Measurements from ENCODE around the gene ZSWIM8. TPM values are rescaled to one million over a fixed set of nuclear protein-coding genes. Genes with fewer than 3 reads are reported as not detected.
"Not testable (repeated sequence)": the region's sequence is repeated elsewhere in the genome, so short reads cannot be mapped to it uniquely, and the experiment has no call there.

ZSWIM8 gene
- total RNA-seq, 1 donor, result 30.7 TPM

DNA sequence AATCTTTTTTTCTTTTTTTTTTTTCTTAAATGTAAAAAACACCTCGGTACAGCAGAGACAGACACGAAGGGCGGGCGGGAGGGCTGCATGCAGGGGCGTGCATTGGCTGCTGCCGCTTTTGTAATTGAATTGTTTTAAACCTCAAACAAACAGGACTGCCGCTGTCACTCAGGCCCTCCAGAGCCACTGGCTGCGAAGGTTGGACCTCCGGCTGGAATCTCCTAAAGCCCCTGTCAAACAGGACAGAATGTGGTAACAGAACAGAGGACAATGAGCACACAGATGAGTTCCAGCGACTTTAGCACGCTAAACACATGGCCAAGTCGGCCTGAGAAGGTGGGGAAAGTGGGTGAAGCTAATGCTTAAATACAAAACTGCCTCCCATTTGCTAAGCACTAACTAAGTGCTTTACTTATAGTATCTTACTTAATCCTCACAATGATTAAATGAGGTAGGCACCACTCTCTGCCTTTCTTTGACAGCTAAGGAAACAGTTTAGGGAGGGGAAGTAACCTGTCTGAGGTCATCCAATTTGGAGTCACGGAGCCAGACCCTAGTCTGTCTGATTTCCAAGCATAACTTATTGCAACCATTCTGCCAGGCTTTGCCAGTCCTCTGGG, 29.0 kb downstream of the ZSWIM8 start:
- H3K4me1 ChIP-seq (ENCODE audit: insufficient read depth, low read length), result peaks cover 63% of the 10 kb centered on the region
- H3K9me3 ChIP-seq (ENCODE audit: low read depth, low read length), result no peaks in the 10 kb centered on the region
- no peaks in the 10 kb centered on the region for H3K27me3 ChIP-seq (ENCODE audit: insufficient read depth, low read length)
- no peak overlapping the region for H3K4me3 ChIP-seq (ENCODE audit: low read length)

DNA sequence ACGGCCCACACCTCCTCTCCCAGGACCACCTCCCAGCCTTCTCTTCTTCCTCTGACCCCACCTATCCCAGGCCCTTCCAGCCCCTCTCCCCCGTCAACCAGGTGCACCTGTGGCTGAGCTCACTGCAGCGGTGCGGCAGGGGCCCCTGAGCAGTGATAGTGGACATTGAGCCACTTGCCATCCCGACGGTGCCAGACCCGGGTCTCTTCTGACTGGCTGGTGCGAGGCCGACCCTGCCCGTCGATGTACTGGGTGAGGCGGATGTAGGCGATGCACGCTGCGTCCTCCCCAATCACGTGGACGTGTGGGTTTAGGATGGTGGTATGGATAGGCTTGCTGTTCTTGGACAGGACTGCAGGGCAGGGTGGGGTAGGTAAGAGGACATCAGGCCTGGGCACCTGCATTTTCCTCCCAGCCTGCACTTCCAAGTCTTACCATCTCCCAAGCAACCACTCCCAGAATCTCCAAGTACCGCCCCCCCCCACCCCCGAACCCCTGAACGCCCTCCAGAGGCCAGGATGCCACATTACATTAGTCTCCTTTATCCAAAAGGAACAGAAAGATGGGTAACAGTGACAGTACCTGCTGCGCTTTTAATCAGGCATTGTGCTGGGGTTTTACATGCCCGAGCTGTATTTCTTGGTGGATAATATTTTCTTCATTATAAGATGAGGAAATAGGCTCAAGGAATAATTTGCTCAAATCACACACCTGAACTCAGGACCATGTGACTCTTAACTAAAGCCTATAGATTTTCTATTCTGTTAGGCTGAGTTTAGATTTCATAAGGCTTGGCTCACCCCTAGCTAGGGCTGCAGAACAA, 29.7 kb downstream of the ZSWIM8 start:
- no peaks in the 10 kb centered on the region for H3K9me3 ChIP-seq (ENCODE audit: low read depth, low read length)
- no peak overlapping the region for H3K4me3 ChIP-seq (ENCODE audit: low read length)
- H3K27me3 ChIP-seq (ENCODE audit: insufficient read depth, low read length), result no peaks in the 10 kb centered on the region
- H3K4me1 ChIP-seq (ENCODE audit: insufficient read depth, low read length), result peaks cover 58% of the 10 kb centered on the region

DNA sequence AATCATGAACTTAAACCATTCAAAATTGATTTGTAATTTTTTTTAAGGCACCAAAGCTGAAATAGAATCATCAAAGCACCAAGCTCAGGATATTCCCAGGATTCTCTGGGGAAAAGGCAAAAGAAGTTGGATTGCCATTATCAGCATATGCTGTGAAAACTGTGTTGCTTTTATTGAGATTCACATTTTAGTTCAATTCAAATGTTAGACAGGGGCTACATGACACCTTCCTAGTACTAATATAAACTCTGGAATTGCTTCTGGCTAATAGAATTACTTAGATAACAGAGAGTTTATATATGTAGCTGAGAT, 30.3 kb downstream of the ZSWIM8 start:
- peaks cover 52% of the 10 kb centered on the region for H3K4me1 ChIP-seq (ENCODE audit: insufficient read depth, low read length)
- no peaks in the 10 kb centered on the region for H3K27me3 ChIP-seq (ENCODE audit: insufficient read depth, low read length)
- H3K4me3 ChIP-seq (ENCODE audit: low read length), result no peak overlapping the region

DNA sequence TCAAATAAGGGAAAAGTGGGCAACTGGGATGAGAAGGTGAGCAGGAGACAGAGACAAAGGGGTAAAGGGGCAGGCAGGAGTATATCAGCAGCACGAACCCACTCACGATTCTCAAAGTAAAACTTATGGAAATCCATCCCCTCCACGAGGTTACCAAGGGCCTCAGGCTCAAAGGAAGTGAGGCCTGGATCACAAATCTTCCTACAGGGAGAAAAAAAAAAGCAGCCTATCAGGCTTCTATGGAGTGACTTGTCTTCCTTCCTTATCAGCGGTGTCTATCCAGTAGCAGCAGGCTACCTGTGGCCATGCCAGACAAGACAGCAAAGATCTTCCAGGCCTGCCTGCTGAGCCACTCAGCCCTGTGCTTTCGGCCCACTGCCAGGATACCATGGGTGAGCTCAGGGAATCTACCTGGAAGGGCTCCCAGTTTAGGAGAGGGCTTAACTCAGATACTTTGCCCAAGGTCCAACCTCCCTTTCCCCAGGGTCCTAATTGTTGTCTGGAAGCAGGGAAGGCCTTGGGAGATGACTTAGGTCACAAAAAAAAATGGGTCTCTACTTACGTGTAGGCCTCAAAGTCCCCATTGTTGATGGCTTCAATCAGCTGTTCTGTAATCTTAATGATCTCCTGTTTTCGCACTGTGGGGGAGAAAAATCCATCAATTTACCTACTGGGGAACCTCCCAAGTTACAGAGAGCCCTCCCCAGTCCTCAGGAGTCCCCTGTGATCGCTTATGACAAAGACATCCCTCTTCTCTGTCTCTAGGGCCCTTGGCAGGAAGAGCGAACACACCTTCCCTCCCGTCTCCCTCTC, 31.7 kb downstream of the ZSWIM8 start:
- peaks cover 48% of the 10 kb centered on the region for H3K4me1 ChIP-seq (ENCODE audit: insufficient read depth, low read length)
- no peaks in the 10 kb centered on the region for H3K9me3 ChIP-seq (ENCODE audit: low read depth, low read length)
- H3K4me3 ChIP-seq (ENCODE audit: low read length), result no peak overlapping the region
- no peaks in the 10 kb centered on the region for H3K27me3 ChIP-seq (ENCODE audit: insufficient read depth, low read length)

More for the DNA sequence above, 30.3 kb downstream of the ZSWIM8 start:
- no peaks in the 10 kb centered on the region for H3K9me3 ChIP-seq (ENCODE audit: low read depth, low read length)

DNA sequence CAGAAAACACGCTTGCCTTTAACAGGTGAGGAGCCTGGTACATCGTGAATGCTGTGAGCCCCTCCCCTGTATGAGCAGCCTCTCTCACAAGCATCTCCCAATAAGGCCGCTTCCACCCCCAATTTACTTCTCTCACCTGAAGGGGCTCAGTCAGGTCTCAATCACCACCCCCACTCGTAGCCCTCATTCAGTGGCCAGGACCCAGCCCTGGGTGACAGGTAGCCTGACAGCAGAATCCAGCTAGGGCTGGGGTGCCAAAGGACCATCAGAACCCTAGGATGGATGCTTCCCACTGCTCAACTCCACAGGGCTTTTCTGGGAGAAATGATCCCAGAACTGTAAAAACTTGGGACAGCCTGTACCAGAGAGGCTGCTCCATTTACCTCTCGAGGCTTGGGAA, 32.4 kb downstream of the ZSWIM8 start:
- Histone ChIP-seq H3K27me3 (ENCODE audit: insufficient read depth, low read length) (no peaks in the 10 kb centered on the region), H3K9me3 (ENCODE audit: low read depth, low read length) (no peaks in the 10 kb centered on the region), H3K4me1 (ENCODE audit: insufficient read depth, low read length) (peaks cover 45% of the 10 kb centered on the region), H3K4me3 (ENCODE audit: low read length) (no peak overlapping the region)

DNA sequence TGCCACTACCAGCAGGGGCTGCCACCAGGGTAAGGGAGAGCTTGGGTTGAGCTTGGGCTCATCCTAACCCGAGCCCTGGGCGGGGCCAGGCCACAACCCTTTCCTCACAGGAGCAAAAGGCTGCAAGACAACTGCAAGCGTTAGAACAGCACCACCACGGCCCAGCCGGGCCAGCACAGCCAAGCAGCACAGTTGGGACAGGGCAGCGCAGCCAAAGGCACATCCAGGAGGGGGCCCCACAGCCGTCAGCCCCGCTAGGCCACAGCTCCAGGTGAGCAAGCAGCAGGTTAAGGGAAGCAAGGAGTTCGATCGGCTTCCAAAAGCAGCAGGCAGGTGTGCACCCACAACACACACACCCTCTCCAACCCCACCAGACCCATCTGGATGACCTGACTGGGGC, 33.0 kb downstream of the ZSWIM8 start:
- Histone ChIP-seq H3K27me3 (ENCODE audit: insufficient read depth, low read length) (no peaks in the 10 kb centered on the region), H3K9me3 (ENCODE audit: low read depth, low read length) (no peaks in the 10 kb centered on the region), H3K4me3 (ENCODE audit: low read length) (no peak overlapping the region), H3K4me1 (ENCODE audit: insufficient read depth, low read length) (peaks cover 45% of the 10 kb centered on the region)

DNA sequence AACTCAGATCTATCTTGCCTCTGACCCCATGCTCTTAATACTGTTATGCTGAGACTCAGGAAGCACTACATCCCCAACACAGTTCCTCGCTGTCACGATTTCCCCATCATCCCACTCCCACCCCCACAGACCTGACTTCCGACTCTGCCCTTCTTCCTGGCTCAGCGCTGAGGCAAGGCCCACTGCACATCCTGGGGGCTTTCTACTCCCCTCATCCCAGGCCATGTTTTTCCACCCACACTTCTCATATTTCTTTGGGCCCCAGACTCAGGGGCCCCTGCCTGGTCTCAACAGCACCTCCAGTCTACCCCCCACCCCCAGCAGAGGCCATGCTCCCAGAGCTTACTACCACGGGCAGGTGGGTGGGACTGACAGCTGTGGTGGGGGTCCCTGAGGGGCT, 33.7 kb downstream of the ZSWIM8 start:
- Histone ChIP-seq H3K27me3 (ENCODE audit: insufficient read depth, low read length) (no peaks in the 10 kb centered on the region), H3K4me1 (ENCODE audit: insufficient read depth, low read length) (peaks cover 45% of the 10 kb centered on the region), H3K4me3 (ENCODE audit: low read length) (no peak overlapping the region), H3K9me3 (ENCODE audit: low read depth, low read length) (no peaks in the 10 kb centered on the region)

DNA sequence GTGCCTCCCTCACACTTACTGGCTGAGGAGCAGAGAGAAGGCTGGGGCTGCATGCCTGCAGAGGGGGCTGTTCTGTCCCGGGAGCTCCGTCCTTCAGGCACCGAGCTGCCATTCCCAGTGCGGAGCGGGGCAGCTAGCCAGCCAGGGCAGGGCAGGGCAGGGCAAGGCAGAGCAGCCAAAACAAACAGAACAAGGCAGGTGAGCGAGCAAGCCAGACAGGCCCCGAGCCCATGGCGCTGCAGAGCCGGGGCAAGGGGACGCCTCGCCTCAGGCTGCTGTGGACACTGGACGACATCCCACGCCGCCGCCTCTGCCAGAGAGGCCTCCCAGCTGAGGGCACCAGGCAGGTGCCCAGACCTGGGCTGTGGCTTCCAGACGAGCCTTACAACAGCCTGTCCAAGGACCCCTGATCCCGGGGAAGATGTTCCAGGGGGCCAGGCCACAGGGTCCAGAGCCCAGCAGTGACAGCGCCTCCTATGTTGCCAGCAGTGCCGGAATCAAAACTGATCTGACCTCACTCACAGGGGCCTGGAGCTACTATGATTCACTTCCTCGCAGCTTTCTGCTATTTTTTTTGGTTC, 34.2 kb downstream of the ZSWIM8 start:
- peaks cover 45% of the 10 kb centered on the region for H3K4me1 ChIP-seq (ENCODE audit: insufficient read depth, low read length)
- H3K9me3 ChIP-seq (ENCODE audit: low read depth, low read length), result no peaks in the 10 kb centered on the region
- H3K4me3 ChIP-seq (ENCODE audit: low read length), result no peak overlapping the region
- H3K27me3 ChIP-seq (ENCODE audit: insufficient read depth, low read length), result no peaks in the 10 kb centered on the region

DNA sequence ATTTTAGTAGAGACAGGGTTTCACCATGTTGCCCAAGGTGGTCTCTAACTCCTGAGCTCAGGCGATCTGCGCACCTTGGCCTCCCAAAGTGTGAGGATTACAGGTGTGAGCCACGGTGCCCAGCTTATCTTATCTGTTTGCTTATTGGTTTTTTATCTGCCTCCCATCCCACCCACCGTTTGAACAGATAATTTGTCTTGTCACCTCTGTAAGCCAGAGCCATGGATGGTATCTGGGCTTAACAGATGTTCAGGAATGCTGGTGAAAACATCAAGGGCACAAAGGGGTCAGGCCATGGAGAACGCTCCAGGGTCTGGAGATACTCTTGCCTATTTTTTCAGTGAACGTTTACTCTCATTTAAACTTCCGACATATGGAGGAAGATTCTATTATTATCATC, 38.0 kb downstream of the ZSWIM8 start:
- peaks cover 12% of the 10 kb centered on the region for H3K4me1 ChIP-seq (ENCODE audit: insufficient read depth, low read length)
- H3K27me3 ChIP-seq (ENCODE audit: insufficient read depth, low read length), result no peaks in the 10 kb centered on the region

DNA sequence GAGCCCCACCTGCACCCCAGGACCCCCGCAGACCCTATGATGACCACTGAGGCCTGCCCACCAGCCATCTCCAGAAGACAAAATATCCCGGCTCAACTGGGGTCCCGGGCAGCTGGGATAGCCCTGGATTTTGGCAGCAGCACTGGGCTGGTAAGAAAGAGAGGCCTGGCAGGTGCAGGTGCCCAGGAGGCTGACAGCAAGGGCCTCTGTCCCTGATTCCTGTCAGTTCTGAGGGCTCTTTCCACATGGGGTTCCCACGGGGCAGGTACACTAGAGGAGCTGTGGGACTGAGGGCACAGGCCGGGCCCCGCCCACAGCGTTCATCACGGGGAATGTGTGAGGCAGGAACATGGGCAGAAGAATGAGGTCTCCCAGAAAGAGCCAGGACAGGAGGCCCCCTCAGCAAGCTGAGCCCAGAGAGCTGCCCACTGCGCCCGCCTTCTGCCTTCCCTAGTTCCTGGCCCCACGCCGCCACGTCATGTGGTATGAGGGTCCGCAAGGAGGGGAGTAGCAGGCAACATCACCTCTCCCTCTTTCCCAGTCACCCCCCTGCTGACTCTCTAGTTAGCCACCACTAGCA, 38.8 kb downstream of the ZSWIM8 start:
- no peaks in the 10 kb centered on the region for H3K9me3 ChIP-seq (ENCODE audit: low read depth, low read length)
- H3K4me3 ChIP-seq (ENCODE audit: low read length), result no peak overlapping the region
- peaks cover 4% of the 10 kb centered on the region for H3K4me1 ChIP-seq (ENCODE audit: insufficient read depth, low read length)
- no peaks in the 10 kb centered on the region for H3K27me3 ChIP-seq (ENCODE audit: insufficient read depth, low read length)

More for the DNA sequence above, 38.0 kb downstream of the ZSWIM8 start:
- Histone ChIP-seq H3K4me3 (ENCODE audit: low read length) (no peak overlapping the region), H3K9me3 (ENCODE audit: low read depth, low read length) (no peaks in the 10 kb centered on the region)

DNA sequence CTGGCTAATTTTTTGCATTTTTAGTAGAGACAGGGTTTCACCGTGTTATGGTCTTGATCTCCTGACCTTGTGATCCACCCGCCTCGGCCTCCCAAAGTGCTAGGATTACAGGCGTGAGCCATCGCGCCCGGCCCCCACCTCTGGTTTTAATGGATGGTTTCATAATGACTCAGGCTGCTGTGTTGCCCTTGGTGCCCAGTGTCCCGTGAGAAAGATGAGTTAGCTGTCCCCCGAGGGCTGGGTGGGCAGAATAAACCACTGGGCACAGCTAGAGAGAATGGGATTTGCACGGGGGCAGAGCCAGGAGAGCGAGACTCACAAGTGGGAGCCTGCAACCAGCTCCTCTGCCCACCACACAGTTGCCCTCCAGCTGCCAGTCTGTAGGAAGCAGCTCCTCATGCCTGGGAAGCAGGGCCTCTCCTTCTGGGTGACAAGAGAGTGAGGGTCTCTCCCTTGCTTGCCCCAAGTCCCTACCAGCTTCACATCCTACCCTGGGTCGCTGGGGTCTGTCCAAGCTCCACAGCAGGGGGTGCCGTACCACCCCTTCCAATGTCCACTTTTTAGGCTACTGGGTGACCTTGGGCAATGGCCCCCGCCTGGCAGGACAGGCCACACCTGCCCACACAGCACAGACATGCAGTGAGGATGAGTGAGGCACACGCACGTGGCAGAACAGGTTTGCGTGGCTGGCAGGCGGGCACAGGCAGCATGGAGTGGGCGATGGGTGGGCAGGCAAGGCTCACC, 42.1 kb downstream of the ZSWIM8 start:
- H3K4me1 ChIP-seq (ENCODE audit: insufficient read depth, low read length), result no peaks in the 10 kb centered on the region
- H3K4me3 ChIP-seq (ENCODE audit: low read length), result no peak overlapping the region
- no peaks in the 10 kb centered on the region for H3K9me3 ChIP-seq (ENCODE audit: low read depth, low read length)
- H3K27me3 ChIP-seq (ENCODE audit: insufficient read depth, low read length), result no peaks in the 10 kb centered on the region

DNA sequence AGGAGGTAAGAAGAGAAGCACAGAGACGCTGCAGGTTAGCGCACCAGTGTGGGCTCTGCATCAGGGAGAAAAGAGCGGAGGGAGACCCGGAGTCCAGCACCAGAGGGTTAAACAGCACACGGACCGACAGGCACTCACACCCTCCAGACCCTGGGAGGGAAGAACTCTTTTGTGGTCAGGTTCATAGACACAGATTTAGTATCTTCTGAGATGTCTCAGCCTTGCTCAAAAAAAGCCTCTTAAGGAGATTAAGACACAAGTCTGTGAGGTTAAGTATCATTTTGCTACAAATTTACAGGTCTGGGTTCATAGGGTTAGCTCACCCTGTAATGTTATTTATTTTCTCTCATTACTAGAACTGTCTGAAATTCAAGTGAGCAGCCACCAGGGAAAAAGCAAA, 42.8 kb downstream of the ZSWIM8 start:
- Histone ChIP-seq H3K4me3 (ENCODE audit: low read length) (no peak overlapping the region), H3K9me3 (ENCODE audit: low read depth, low read length) (no peaks in the 10 kb centered on the region), H3K4me1 (ENCODE audit: insufficient read depth, low read length) (no peaks in the 10 kb centered on the region), H3K27me3 (ENCODE audit: insufficient read depth, low read length) (no peaks in the 10 kb centered on the region)

DNA sequence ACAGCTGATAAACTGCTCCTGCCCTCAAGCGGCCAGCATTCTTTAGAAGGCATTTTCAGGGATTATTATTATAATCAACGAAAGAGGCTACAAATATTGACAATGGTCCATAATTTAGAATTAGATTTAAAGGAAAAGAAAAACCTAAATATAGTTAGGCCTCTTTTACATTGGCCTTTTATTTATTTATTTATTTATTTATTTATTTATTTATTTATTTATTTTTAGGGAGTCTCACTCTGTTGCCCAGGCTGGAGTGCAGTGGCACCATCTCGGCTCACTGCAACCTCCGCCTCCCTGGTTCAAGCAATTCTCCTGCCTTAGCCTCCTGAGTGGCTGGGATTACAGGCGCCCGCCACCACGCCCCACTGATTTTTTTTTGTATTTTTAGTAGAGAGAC, 43.7 kb downstream of the ZSWIM8 start:
- H3K4me3 ChIP-seq (ENCODE audit: low read length); H3K4me1 ChIP-seq (ENCODE audit: insufficient read depth, low read length); H3K9me3 ChIP-seq (ENCODE audit: low read depth, low read length); H3K27me3 ChIP-seq (ENCODE audit: insufficient read depth, low read length): not testable (repeated sequence)

DNA sequence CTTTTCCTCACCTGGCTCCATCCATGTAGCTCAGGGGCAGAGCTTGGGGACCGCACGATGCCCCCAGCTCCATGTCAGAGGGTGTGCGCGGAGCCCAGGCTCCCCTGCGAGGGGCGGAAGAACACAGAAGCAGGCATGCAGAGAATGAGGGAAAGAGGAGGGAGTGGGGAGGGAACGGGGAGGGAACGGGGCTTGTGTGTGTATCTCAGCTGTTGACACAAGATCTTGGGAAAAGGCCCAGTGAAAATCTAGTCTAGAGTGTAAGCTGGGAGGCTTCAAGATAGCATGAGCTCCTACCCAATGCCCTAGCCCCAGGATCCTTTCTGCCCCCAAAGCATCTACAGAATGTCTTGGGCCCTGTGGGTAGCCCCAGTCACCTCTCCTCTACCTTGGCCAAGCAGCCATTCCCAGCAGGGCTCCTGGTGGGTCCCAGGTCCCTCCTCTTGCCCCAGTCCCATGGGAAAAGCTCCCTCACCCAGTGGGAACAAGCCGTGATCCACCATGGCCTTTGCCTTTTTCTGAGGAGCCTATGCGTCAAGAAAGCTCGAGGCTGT, 51.1 kb downstream of the ZSWIM8 start:
- Histone ChIP-seq H3K4me1 (ENCODE audit: insufficient read depth, low read length) (no peaks in the 10 kb centered on the region), H3K9me3 (ENCODE audit: low read depth, low read length) (no peaks in the 10 kb centered on the region), H3K27me3 (ENCODE audit: insufficient read depth, low read length) (no peaks in the 10 kb centered on the region), H3K4me3 (ENCODE audit: low read length) (no peak overlapping the region)
